Right atrium auricular region (tissue), 2 donors: ENCODE results near the gene TMF1. TPM values are rescaled to one million over a fixed set of nuclear protein-coding genes. Genes with fewer than 3 reads are reported as not detected.

Experiments used
- DNase-seq: peaks from one replicate; pipeline ENCODE4 v3.0.0-alpha.2; 2019; ENCODE audit warnings: low spot score
- H3K27ac ChIP-seq, 2 donors: fragments of 200-600 bp; sonication (generic); 1 replicate in 1 of 2; 2 replicates in 1 of 2; pipeline ENCODE4 v1.5.1; 2016 to 2019
- H3K27me3 ChIP-seq, 2 donors: fragments of 200-600 bp; sonication (generic); one replicate each; pipeline versions ENCODE4 v1.5.1 to v1.6.0; 2017 to 2019
- H3K36me3 ChIP-seq: fragments of 200-600 bp; sonication (generic); one replicate; pipeline ENCODE4 v1.5.1; 2016
- H3K4me1 ChIP-seq, 2 donors: fragments of 200-600 bp; sonication (generic); one replicate each; pipeline versions ENCODE4 v1.5.1 to v1.6.0; 2017 to 2019
- H3K4me3 ChIP-seq, 2 donors: fragments of 200-600 bp; sonication (generic); 1 replicate in 1 of 2; 2 replicates in 1 of 2; pipeline ENCODE4 v1.5.1; 2017 to 2019; ENCODE audit warnings: mild to moderate bottlenecking in 1 of 2, moderate library complexity in 1 of 2
- H3K9me3 ChIP-seq, 2 donors: fragments of 200-600 bp; sonication (generic); one replicate each; pipeline ENCODE4 v1.5.1; 2019
- total RNA-seq, 2 donors: library from RNA; depleted of rRNA; stranded (reverse); fragments of >200 nt; gene quantifications; one replicate each; pipeline ENCODE4 v1.1.0, GENCODE V29; 2016
- TF ChIP-seq, protein P1 (sequence below), 2 donors: fragments of 200-600 bp; sonication (generic); IDR thresholded peaks; one replicate each; pipeline ENCODE4 v1.5.1; 2019; ENCODE audit warnings: antibody characterized with exemption in 2 of 2

The TMF1 gene
- total RNA-seq, 2 donors from 2014 or later, result 15.6 to 21.3 TPM

- DNase-seq, result no peak
- no peak overlapping the region for H3K4me3 ChIP-seq
- no peaks in the 10 kb centered on the region for H3K9me3 ChIP-seq
- H3K27ac ChIP-seq, result peak overlapping the region in 1 of 2 donors; percentile 96
- H3K4me1 ChIP-seq, result peaks cover 0 to 70% of the 10 kb centered on the region in 2 donors
- no peaks in the 10 kb centered on the region for H3K27me3 ChIP-seq
- TF ChIP-seq, protein P1, sequence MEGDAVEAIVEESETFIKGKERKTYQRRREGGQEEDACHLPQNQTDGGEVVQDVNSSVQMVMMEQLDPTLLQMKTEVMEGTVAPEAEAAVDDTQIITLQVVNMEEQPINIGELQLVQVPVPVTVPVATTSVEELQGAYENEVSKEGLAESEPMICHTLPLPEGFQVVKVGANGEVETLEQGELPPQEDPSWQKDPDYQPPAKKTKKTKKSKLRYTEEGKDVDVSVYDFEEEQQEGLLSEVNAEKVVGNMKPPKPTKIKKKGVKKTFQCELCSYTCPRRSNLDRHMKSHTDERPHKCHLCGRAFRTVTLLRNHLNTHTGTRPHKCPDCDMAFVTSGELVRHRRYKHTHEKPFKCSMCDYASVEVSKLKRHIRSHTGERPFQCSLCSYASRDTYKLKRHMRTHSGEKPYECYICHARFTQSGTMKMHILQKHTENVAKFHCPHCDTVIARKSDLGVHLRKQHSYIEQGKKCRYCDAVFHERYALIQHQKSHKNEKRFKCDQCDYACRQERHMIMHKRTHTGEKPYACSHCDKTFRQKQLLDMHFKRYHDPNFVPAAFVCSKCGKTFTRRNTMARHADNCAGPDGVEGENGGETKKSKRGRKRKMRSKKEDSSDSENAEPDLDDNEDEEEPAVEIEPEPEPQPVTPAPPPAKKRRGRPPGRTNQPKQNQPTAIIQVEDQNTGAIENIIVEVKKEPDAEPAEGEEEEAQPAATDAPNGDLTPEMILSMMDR (IDR thresholded peaks at IDR 0.05), result no peak
- no peaks in the 10 kb centered on the region for H3K36me3 ChIP-seq
These were observed 30.2 kb upstream of the TMF1 start for GRCh38 chr3:69082361-69082760.

- no peaks in the 10 kb centered on the region for H3K9me3 ChIP-seq
- DNase-seq, result no peak
- peak overlapping the region in 1 of 2 donors; percentile 96 for H3K27ac ChIP-seq
- no peaks in the 10 kb centered on the region for H3K27me3 ChIP-seq
- peaks cover 0 to 63% of the 10 kb centered on the region in 2 donors for H3K4me1 ChIP-seq
- H3K36me3 ChIP-seq, result no peaks in the 10 kb centered on the region
- TF ChIP-seq, protein P1 (IDR thresholded peaks at IDR 0.05), result no peak
- H3K4me3 ChIP-seq, result no peak overlapping the region
These were observed 29.6 kb upstream of the TMF1 start for GRCh38 chr3:69081583-69082262.

DNA sequence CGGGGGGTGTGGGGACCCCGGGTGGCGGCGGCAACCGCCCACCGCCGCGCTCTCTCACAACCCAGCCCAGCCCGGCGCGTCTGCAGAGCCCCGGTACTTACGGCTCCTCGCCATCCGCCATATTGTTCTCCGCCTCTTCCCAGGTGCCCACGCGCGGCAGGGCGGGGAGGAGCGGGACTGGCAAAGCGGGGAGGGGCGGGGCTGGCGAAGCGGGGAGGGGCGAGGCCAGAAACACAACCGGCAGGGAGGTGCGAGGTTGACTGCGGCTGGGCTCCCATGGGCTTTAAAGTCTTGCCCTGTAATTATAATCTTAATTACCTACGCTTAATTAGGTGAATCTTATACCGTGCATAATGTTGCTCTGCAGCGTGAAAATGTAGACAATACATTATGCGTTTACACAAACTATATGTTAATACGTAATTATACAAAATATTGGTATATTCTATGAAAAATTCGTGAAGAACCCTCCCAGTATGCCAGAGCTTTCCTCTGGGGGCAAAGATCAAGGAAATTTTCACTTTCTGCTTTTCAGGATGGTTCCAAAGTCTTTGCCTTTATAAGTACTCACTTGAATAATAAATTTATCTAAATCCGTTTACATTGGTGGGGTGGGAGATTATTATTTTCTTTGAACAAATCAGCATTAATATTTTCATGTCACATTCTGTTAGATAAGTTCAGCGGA, 28.2 kb upstream of the TMF1 start, which contains the start of gene UBA3:
Gene UBA3, minus strand, starts transcription at position 133 of the 688 bp plus-strand sequence. Its CDS starts 12 bp downstream, at position 121.
- peaks cover 0 to 54% of the 10 kb centered on the region in 2 donors for H3K4me1 ChIP-seq

DNA sequence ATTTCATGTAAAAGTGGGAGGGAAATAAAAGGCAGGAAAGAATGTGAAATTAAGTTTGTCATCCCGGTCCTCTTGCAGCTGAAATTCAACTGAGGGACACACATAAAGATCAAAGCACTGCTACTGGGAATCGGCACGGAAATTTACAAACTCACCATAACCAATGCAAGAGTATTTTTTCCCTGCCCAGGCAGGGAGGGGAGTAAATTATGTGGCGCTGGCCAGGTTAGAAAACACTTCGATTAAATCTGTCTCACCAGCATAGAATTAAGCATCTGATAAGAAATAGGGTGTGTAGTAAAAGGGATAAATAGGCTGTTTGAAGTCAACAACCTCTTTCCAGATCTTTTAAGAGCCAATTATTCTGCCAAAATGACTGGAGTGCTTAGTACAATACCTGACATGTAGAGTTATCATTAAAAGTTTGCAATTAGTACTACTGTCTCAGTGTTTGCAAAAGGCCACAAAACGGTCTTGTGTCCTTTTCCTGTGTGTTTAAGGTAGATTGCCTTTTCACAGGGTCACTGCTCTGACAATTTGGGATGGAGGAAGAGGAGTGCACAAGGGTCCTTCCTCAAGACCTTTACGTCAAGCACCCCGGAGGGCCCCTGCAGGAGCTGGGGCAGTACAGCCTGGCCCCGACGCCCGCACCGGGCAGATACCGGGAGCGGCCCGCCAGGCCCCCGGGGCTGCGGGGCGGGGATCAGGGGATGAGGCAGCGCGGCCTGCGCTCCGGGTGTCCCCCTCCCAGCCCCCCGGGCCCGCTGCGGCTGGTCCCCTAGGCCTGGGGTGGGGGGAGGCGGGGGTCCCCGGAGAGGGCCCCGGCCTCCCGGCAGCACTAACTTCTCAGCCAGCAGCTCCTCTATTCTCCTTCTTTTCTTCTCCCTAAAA, 27.4 kb upstream of the TMF1 start:
- Histone ChIP-seq H3K36me3 (no peaks in the 10 kb centered on the region), H3K27ac (peak overlapping the region; percentile 81 to 83), H3K4me3 (peak overlapping the region; percentile 81), H3K4me1 (peaks cover 0 to 53% of the 10 kb centered on the region in 2 donors), H3K9me3 (no peaks in the 10 kb centered on the region), H3K27me3 (no peaks in the 10 kb centered on the region)
- TF ChIP-seq, protein P1 (IDR thresholded peaks at IDR 0.05), result no peak
- DNase-seq, result no peak

More for the DNA sequence above, 28.2 kb upstream of the TMF1 start, which contains the start of gene UBA3:
- H3K36me3 ChIP-seq, result no peaks in the 10 kb centered on the region
- no peaks in the 10 kb centered on the region for H3K9me3 ChIP-seq
- peak within 1 kb of the TSS; percentile 81 to 96 for H3K27ac ChIP-seq
- peak; percentile 84 for DNase-seq
- H3K4me3 ChIP-seq, result peak within 1 kb of the TSS; percentile 81
- no peaks in the 10 kb centered on the region for H3K27me3 ChIP-seq
- TF ChIP-seq, protein P1 (IDR thresholded peaks at IDR 0.05), result no peak

DNA sequence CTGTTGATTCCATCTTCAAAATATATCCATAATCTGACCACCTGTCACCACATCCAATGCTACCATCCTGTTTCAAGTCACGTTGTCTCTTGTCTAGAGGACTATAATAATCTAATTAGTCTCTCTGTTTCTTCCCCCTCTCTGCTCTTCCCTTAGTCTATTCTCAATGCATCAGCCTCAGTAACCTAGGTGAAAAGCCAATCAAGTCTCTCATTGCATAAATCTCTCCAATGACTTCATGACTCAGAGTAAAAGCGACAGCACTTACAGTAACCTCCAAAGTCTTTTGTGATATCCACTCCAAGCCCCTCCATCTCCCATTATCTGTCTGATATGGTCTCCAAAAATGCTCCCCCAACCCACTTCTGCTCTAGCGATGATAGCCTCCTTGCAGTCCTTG, 20.8 kb upstream of the TMF1 start:
- Histone ChIP-seq H3K36me3 (peaks cover 9% of the 10 kb centered on the region), H3K4me3 (no peak overlapping the region), H3K27ac (no peak overlapping the region), H3K4me1 (peaks cover 0 to under 1% of the 10 kb centered on the region in 2 donors), H3K9me3 (no peaks in the 10 kb centered on the region), H3K27me3 (no peaks in the 10 kb centered on the region)
- TF ChIP-seq, protein P1 (IDR thresholded peaks at IDR 0.05), result no peak
- no peak for DNase-seq
